GM20431 (cell line): ENCODE data around the gene JCAD.

Source experiments
- in situ Hi-C: fragments of 300-500 bp; cut with MseI, MboI; formaldehyde crosslinking; loops from one replicate; pipeline ENCODE4 v1.15.0; 2020; ENCODE audit warnings: low sequenced_read_pairs; ENCODE audit not compliant: unreplicated experiment

The JCAD gene

DNA sequence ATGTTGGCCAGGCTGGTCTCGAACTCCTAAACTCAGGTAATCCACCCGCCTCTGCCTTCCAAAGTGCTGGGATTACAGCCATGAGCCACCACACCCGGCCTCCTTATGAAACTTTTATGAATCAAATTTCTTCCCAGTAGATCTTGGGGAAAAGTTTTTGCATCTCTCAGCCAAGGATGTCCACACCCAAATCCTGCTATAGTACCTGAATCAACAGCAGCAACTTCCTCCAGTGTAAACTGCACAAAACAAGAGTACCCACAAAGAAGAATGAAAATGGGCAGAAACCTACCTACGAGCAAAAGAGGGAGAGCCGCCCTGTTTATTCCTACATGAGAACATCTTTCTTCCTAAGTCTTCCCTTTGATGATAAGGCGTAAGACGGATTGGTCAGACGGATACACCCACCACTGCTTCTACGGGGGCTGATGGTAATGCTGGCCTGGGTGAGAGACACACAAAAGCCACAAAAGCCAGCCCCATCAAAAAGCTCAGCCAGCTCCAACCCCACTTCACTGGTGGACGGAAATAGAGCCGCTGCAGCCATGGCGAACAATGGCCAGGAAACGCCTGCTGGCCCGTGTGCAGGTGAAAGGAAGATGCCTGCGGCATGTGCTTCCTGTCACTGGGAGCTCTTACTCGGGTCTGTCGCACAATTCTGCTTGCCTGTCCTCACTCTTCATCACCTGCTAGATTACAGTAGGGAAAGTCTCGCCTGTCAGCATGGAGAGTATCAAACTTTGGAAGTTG is 10.4 kb downstream of the JCAD start:
- in situ Hi-C loops: no loop called here

- in situ Hi-C loops: no loop called here
These were observed 11.4 kb downstream of the JCAD start for GRCh38 chr10:30047924-30048531.

DNA sequence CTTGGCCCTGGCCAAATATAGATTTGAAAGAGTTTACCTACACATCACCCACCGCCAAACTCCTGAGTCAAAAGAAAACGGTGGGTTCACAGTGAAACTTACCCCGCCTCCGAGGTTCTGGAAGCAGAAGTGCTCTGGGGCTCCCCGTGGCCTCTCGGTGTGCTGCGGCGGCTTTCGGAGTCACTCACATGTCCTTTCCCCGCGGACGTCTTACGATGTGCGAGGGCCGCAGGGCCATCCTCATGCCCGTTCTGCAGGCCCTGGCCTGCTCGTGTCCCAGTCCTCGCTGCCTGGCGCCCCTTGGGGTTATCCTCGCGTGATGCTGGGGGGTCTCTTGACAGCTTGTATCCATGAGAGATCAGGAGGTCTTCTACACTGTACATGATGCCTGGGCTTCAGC is 12.0 kb downstream of the JCAD start:
- in situ Hi-C loops: no loop called here

DNA sequence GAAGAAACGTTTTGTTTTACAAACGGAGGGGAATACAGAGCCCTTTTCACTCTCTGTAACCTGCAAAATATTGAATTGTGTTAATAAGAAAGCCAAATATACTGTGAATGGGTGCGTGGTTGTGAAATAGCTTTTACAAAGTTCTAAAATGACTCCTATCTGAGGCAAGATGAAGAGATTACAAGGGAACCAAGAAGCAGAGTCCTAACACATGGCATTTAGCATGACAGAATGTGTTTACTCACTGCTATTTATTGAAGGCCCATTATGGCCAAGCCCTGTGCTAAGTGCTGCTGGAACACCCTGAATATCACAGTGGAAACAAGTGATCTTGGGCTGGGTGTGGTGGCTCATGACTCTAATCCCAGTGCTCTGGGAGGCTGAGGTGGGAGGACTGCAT is 12.9 kb downstream of the JCAD start:
- in situ Hi-C loops: no loop called here

GRCh38 chr10:30045961-30046360 is 13.4 kb downstream of the JCAD start:
- in situ Hi-C loops: no loop called here

- in situ Hi-C loops: no loop called here
These were observed 15.7 kb downstream of the JCAD start for GRCh38 chr10:30043476-30044270.

DNA sequence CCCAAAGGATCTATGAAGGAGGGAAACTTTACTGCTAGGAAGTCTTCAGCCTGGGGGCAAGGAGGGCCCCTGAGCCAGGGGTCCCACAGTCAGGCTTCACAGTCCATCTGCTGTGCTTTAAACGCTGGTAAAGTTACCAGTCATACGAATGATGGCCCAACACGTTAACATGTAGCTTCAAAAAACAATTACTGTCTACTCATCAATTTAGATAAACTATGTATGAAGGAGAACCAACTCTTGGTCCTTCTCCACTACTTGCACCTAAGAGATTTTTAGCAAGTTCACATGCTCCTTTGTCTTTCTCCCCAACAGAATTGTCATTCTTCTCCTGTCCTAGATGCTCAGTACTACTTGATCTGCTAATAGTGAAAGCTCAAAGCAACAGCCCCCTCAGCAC is 16.6 kb downstream of the JCAD start:
- in situ Hi-C loops: no loop called here

GRCh38 chr10:30041196-30042105 is 17.9 kb downstream of the JCAD start:
- in situ Hi-C loops: no loop called here

DNA sequence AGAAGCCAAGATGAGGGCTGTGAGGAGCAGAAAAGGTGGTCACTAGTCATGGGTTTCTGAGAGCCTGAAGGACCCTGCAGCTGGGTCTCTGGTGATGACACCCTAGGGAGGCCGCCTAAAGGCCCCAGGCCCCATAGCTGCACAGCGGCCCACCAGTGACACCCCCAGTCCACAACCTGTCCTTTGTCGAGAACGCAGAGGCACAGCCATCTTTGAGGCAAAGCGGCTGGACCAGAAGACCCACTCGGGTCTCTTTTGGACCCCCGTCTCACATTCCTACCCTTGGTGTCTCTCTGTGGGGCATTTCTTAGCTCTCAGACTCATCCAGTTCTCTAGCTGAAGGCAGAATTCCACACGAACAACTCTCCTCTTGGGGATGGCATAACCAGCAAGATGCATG is 18.8 kb downstream of the JCAD start:
- in situ Hi-C loops: no loop called here

- in situ Hi-C loops: no loop called here
These were observed 19.4 kb downstream of the JCAD start for GRCh38 chr10:30039988-30040387.

- in situ Hi-C loops: no loop called here
These were observed 19.8 kb downstream of the JCAD start for GRCh38 chr10:30039567-30039966.

DNA sequence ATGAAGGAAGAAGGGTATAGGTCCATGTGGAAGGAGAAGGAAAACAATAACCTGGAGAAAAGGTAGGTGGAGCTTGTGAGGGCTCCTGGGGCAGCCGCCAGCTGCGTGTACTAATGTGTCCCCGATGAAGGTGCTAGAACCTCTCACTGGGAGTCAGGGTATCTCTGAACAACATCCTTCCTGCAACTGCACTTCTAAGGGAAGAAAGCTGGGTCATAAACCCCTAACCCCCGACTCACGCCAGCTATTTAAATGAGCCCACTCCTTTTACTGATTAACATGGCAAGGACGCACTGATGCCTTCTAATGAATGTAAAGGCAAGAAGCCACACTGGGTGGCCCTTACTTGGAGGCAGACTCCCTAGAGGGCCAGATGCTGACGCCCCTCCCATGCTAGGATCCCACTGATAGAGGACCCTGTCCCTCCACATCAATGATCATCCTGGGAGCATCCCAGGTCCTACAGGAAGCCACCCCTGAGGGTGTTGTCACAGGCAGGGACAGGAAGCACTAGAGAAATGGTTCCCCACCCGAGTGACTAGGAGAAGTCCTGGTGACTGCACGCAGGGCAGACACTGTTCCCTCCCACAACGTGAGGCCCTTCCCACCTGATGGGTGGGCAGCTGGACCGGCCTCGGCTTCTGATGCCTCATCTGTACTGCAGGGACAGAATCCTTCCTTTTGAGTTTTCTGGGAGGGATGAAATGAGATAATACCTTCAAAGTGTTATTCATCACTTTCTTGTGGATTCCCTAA is 20.4 kb downstream of the JCAD start:
- in situ Hi-C loops: no loop called here

DNA sequence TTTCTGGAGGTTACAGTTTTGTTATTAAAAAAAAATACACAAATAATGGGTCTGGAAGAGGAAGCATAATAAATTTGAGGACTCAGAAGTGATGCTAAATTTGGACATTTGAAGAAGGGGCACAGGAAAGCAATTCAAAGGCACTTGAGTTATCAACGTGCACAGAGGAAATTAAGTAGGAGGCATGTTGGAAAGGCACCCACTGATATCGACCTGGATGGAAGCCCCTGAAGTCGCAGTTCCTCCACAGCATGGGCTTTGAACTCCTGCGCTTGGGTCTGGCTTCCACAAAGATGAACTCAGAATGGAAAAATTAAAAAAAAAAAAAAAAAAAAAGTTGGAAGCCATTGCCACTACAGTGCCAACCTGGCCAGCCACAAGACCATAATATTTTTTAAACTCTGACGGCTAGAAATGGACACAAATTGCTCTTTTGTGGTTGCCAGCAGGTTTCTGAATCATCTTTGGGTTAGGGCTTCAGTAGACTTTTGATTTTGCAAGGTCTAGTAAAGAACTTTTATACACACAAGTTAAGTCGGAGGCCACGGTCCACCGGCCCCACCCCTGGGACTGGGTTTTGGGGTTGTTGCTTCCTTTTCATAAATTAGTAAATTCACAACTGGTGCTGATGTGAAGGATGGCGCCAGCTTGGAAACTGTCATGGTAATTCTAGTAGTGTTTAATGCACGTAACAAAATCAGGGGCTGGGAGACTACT is 21.6 kb downstream of the JCAD start:
- in situ Hi-C loops: no loop called here

GRCh38 chr10:30036811-30037210 is 22.6 kb downstream of the JCAD start:
- in situ Hi-C loops: no loop called here

DNA sequence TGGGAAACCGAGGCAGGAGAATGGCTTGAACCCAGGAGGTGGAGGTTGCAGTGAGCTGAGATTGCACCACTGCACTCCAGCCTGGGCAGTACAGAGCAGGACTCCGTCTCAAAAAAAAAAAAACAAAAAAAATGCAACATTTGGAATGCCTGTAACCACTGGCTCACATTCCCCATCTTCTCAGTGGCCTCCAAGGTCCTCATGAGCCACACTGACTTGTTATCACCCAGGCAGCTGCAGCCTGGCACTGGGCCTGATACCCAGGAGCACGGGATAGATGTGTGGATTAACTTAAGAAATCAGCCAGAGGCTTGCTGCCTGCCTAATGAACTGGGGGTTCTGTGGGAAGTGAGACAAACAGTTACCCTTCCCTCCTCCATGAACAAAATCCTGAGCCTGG is 23.0 kb downstream of the JCAD start:
- in situ Hi-C loops: no loop called here

DNA sequence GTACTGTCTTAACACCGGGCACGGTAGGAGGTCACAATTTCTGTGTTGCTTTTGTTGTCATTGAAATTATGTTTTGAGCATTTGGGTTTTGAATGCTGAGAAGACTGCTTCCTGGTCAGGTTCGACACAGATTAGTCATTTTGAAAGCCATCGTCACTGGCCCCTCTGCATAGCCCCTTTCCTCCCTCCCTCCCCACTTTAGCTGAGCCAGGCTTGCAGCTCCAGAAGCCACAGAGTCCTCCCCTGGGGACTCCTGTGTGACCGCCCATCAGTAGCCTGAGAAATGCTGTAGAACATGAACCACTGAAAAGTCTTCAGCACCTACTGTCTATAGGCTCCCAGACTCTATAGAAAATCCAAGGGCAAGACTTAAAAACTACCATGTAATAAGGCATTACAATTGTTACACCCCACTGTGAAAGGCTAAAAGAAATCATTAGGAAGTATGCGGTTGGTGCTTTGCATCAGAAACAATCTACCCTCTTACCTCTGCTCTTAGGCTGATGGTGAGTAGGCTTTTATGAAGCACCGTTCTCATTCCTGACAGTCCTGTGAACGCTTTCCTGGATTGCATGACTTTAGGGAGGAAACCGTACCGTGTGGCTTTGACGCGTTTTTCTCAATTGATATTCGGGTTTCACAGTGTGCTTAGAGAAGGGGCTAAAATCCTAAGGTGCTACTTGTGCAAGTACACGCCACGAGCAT is 24.8 kb downstream of the JCAD start:
- in situ Hi-C loops: no loop called here

- in situ Hi-C loops: no loop called here
These were observed 27.3 kb downstream of the JCAD start for GRCh38 chr10:30032125-30032524.

GRCh38 chr10:30029872-30030256 is 29.5 kb downstream of the JCAD start:
- in situ Hi-C loops: no loop called here
